ENCODE results near the gene OPA1.

The OPA1 gene

GRCh38 chr3:193746832-193747231, 153.8 kb downstream of the OPA1 start:
- Histone ChIP-seq H3K27ac (no peak overlapping the region), H3K4me1 (ENCODE audit: low read depth, poor library complexity, severe bottlenecking) (no peaks in the 10 kb centered on the region), H3K27me3 (ENCODE audit: insufficient read depth, low read depth) (no peaks in the 10 kb centered on the region), H3K36me3 (ENCODE audit: insufficient read depth) (no peaks in the 10 kb centered on the region), H4K20me1 (ENCODE audit: insufficient read depth) (no peaks in the 10 kb centered on the region), H3K4me3 (IDR thresholded peaks at IDR 0.05; ENCODE audit: insufficient read depth, low read depth, low read length) (no peak overlapping the region), H3K9ac (no peak overlapping the region), H3K79me2 (ENCODE audit: insufficient read depth, low read depth) (no peaks in the 10 kb centered on the region), H3K4me2 (no peak overlapping the region), H2AFZ (ENCODE audit: low read depth) (no peak overlapping the region)
- TF ChIP-seq, protein P1, sequence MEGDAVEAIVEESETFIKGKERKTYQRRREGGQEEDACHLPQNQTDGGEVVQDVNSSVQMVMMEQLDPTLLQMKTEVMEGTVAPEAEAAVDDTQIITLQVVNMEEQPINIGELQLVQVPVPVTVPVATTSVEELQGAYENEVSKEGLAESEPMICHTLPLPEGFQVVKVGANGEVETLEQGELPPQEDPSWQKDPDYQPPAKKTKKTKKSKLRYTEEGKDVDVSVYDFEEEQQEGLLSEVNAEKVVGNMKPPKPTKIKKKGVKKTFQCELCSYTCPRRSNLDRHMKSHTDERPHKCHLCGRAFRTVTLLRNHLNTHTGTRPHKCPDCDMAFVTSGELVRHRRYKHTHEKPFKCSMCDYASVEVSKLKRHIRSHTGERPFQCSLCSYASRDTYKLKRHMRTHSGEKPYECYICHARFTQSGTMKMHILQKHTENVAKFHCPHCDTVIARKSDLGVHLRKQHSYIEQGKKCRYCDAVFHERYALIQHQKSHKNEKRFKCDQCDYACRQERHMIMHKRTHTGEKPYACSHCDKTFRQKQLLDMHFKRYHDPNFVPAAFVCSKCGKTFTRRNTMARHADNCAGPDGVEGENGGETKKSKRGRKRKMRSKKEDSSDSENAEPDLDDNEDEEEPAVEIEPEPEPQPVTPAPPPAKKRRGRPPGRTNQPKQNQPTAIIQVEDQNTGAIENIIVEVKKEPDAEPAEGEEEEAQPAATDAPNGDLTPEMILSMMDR (conservative IDR thresholded peaks at IDR 0.05; ENCODE audit: low read depth, low read length), result no peak

All from KMS-11 (cell line).